Measurements from ENCODE around the gene TMEM201.

GRCh38 chr1:9621032-9621431 is 32.3 kb downstream of the TMEM201 start:
- TF ChIP-seq, protein P1, sequence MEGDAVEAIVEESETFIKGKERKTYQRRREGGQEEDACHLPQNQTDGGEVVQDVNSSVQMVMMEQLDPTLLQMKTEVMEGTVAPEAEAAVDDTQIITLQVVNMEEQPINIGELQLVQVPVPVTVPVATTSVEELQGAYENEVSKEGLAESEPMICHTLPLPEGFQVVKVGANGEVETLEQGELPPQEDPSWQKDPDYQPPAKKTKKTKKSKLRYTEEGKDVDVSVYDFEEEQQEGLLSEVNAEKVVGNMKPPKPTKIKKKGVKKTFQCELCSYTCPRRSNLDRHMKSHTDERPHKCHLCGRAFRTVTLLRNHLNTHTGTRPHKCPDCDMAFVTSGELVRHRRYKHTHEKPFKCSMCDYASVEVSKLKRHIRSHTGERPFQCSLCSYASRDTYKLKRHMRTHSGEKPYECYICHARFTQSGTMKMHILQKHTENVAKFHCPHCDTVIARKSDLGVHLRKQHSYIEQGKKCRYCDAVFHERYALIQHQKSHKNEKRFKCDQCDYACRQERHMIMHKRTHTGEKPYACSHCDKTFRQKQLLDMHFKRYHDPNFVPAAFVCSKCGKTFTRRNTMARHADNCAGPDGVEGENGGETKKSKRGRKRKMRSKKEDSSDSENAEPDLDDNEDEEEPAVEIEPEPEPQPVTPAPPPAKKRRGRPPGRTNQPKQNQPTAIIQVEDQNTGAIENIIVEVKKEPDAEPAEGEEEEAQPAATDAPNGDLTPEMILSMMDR (IDR thresholded peaks at IDR 0.05): no peak
- TF ChIP-seq POLR2A (IDR thresholded peaks at IDR 0.05): no peak
